ENCODE measurements around the gene MEAF6. TPM values are rescaled to one million over a fixed set of nuclear protein-coding genes. Genes with fewer than 3 reads are reported as not detected.

MEAF6 gene
- total RNA-seq, 1 donor from 2014 or later: 64.5 TPM

DNA sequence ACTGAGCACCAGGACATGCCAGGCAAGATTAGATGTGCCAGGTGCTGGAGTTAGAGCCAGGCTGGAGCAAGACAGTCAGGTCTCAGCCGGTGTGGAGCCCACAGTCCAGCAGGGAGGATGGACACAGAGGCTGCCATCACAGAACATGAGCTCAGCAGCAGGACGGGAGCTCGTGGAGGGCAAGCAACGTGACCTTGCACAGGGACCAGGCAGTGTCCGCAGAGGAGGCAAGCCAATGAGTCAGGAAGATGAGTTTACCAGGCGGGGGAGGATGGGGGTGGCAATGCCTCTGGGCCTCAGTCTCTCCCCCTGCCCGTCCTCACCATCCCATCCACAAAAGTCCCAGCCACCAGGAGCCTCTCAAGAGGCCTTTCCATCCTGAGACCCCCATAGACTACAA, 60.9 kb downstream of the MEAF6 start:
- intact Hi-C loops (cut with DNase I): no loop called here
- no peaks in the 10 kb centered on the region for H3K9me3 ChIP-seq
- peaks cover 10% of the 10 kb centered on the region for H3K4me1 ChIP-seq

DNA sequence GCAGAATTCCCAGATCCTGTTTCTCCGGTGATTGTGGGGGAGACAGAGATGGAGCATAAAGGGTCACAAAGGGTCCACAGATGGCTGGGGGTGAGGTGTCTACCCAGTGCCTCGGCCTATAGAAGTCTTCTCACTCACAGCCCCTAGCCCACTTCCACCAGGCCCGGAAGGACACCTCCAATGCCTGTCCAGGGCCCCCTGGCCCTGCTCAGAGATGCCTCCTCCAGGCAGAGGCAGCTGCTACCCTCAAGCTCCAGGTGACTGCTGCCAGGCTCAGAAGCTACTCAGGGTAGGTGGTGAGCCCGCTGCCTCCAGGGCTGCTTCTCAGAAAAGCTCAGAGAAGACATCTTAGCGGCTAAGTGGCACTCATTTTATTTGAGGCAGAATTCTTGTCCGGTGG, 62.1 kb downstream of the MEAF6 start:
- Histone ChIP-seq H3K27me3 (peaks cover 9% of the 10 kb centered on the region), H3K36me3 (no peaks in the 10 kb centered on the region), H3K27ac (no peak overlapping the region), H3K4me1 (peaks cover 10% of the 10 kb centered on the region), H3K9me3 (no peaks in the 10 kb centered on the region), H3K4me3 (no peak overlapping the region)
- ATAC-seq (no peak), DNase-seq (no peak)
- intact Hi-C loops (cut with DNase I): no loop called here
- TF ChIP-seq, protein P1, sequence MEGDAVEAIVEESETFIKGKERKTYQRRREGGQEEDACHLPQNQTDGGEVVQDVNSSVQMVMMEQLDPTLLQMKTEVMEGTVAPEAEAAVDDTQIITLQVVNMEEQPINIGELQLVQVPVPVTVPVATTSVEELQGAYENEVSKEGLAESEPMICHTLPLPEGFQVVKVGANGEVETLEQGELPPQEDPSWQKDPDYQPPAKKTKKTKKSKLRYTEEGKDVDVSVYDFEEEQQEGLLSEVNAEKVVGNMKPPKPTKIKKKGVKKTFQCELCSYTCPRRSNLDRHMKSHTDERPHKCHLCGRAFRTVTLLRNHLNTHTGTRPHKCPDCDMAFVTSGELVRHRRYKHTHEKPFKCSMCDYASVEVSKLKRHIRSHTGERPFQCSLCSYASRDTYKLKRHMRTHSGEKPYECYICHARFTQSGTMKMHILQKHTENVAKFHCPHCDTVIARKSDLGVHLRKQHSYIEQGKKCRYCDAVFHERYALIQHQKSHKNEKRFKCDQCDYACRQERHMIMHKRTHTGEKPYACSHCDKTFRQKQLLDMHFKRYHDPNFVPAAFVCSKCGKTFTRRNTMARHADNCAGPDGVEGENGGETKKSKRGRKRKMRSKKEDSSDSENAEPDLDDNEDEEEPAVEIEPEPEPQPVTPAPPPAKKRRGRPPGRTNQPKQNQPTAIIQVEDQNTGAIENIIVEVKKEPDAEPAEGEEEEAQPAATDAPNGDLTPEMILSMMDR (IDR thresholded peaks at IDR 0.05): no peak

More for the DNA sequence above, 60.9 kb downstream of the MEAF6 start:
- Histone ChIP-seq H3K27ac (no peak overlapping the region), H3K4me3 (no peak overlapping the region), H3K27me3 (peaks cover 3% of the 10 kb centered on the region), H3K36me3 (no peaks in the 10 kb centered on the region)
- ATAC-seq (no peak), DNase-seq (no peak)
- TF ChIP-seq, protein P1 (IDR thresholded peaks at IDR 0.05): no peak

DNA sequence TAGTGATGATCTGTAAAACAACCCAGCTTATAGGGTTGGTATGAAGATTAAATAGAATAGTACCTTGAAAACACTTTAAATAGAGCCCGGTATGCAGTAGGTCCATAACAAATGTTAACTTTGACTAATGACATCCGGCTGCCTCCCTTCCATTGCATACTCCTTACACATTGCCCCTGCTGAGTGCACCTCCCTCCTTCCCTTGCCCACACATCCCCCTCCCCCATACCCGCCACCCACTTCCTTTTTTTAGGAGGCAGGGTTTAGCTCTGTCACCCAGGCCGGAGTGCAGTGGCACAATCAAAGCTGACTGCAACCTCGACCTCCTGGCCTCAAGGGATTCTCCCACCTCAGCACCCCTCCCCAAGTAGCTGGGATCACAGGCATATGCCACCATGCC, 64.6 kb downstream of the MEAF6 start:
- intact Hi-C loops (cut with DNase I): no loop called here
- TF ChIP-seq, protein P1 (IDR thresholded peaks at IDR 0.05): no peak
- H3K36me3 ChIP-seq: no peaks in the 10 kb centered on the region
- H3K9me3 ChIP-seq: no peaks in the 10 kb centered on the region
- peaks cover 18% of the 10 kb centered on the region for H3K27me3 ChIP-seq
- H3K27ac ChIP-seq: no peak overlapping the region
- ATAC-seq: peak; percentile 53
- H3K4me3 ChIP-seq: no peak overlapping the region
- DNase-seq: no peak
- peaks cover 4% of the 10 kb centered on the region for H3K4me1 ChIP-seq

DNA sequence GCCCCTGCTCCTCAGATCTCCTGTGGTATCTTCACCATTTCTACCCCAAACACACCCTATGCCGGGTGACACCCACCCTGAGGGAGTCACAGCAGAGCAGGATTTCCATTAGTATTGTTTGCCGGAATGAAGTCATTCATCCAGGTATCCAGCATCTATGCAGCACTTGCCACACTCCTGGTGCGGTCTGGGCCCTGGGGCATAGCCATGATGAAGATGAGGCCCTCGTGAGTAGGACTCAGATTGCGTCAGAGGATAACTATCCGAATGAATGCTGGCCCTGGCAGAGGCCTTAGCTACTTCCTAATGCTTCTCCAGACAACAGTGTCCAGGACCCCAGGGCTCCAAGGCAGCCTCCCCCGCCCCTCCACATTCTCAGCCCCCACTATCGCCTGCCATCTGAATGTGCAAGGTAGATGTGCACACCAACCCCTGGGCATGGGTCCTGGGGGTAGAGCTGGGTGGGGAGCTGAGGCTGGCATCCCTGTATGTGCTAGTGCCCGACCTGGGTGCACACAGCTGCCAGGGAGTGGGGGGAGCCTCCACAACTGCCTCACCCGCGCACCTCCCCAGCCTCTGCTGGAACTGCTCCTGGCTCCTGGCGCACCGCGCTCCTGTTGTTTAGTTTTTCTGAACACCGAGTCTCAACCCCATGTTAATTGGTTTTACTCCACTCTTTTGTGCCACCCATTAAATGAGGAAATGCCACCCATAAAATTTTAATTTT, 65.7 kb downstream of the MEAF6 start:
- no peak for DNase-seq
- Histone ChIP-seq H3K4me1 (no peaks in the 10 kb centered on the region), H3K27me3 (peaks cover 18% of the 10 kb centered on the region), H3K9me3 (no peaks in the 10 kb centered on the region), H3K27ac (no peak overlapping the region), H3K4me3 (no peak overlapping the region), H3K36me3 (no peaks in the 10 kb centered on the region)
- no peak for ATAC-seq
- intact Hi-C loops (cut with DNase I): no loop called here
- TF ChIP-seq, protein P1 (IDR thresholded peaks at IDR 0.05): no peak

DNA sequence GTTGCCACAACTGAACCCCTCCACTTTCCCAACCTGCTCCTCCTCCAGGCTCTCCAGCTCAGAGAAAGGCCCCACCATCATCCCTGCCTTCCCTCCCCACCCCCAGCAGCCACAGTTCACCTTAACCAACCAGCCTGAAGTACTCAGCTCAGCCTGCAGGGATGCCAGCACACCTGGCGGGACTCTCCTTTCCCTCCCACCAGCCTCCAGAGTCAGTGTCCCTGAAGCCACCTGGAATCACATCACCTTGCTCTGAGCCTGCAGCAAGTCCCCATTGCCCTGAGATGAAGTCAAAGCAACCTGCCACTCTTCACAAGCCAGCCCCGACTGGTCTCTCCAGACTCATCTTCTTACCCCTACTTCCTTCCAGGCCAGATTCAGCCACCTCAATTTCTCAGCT, 66.4 kb downstream of the MEAF6 start:
- TF ChIP-seq, protein P1 (IDR thresholded peaks at IDR 0.05): no peak
- Histone ChIP-seq H3K4me1 (no peaks in the 10 kb centered on the region), H3K27ac (no peak overlapping the region), H3K4me3 (no peak overlapping the region), H3K36me3 (no peaks in the 10 kb centered on the region), H3K9me3 (no peaks in the 10 kb centered on the region), H3K27me3 (peaks cover 18% of the 10 kb centered on the region)
- ATAC-seq: peak; percentile 6
- intact Hi-C loops (cut with DNase I): no loop called here
- DNase-seq: no peak
